H54 (cell line): Measurements from ENCODE around the gene ZBTB20.

ENCODE experiments used
- DNase-seq: peaks from one replicate; pipeline ENCODE4 v3.0.0; 2011; ENCODE audit warnings: low spot score, mixed read lengths; ENCODE audit not compliant: insufficient read length
- FAIRE-seq: peaks from 3 replicates; lab custom pipeline; 2011; peaks lifted over from hg19 to GRCh38; lab: Jason Lieb, UNC
- POLR2A ChIP-seq: IDR thresholded peaks from 2 replicates; pipeline ENCODE4 v1.6.1; 2011; ENCODE audit warnings: low read depth, mild to moderate bottlenecking, low read length

Gene ZBTB20

GRCh38 chr3:114308830-114309229, 838.3 kb downstream of the ZBTB20 start:
- no peak for TF ChIP-seq POLR2A
- DNase-seq (no peak), FAIRE-seq (no peak)

- no peak for TF ChIP-seq POLR2A
- DNase-seq = no peak
- no peak for FAIRE-seq
Observed at GRCh38 chr3:114308377-114308776, 838.7 kb downstream of the ZBTB20 start.

GRCh38 chr3:114307832-114308231, 839.3 kb downstream of the ZBTB20 start:
- no peak for DNase-seq
- no peak for TF ChIP-seq POLR2A
- FAIRE-seq = no peak

- DNase-seq = no peak
- FAIRE-seq = no peak
- TF ChIP-seq POLR2A = no peak
Observed at GRCh38 chr3:114307222-114307830, 839.8 kb downstream of the ZBTB20 start.

GRCh38 chr3:114299941-114300624, 847.0 kb downstream of the ZBTB20 start:
- FAIRE-seq (no peak), DNase-seq (no peak)
- no peak for TF ChIP-seq POLR2A

- TF ChIP-seq POLR2A = no peak
- DNase-seq = peak; percentile 37
- no peak for FAIRE-seq
Observed at GRCh38 chr3:114299421-114299820, 847.7 kb downstream of the ZBTB20 start.

- TF ChIP-seq POLR2A = no peak
- FAIRE-seq = no peak
- no peak for DNase-seq
Observed at GRCh38 chr3:114295946-114296345, 851.1 kb downstream of the ZBTB20 start.

- DNase-seq = no peak
- TF ChIP-seq POLR2A = no peak
- FAIRE-seq = no peak
Observed at GRCh38 chr3:114294940-114295480, 852.1 kb downstream of the ZBTB20 start.

GRCh38 chr3:114293838-114294535, 853.1 kb downstream of the ZBTB20 start, which contains the start of gene TIGIT:
TIGIT (plus strand) TSS chr3:114294028; CDS start chr3:114294062, 34 bp downstream.
- DNase-seq (no peak), FAIRE-seq (no peak)
- TF ChIP-seq POLR2A = no peak

- FAIRE-seq = peak; percentile 53
- no peak for TF ChIP-seq POLR2A
- DNase-seq = peak; percentile 66
Observed at GRCh38 chr3:114290911-114291901, 855.9 kb downstream of the ZBTB20 start.

- no peak for DNase-seq
- no peak for FAIRE-seq
Observed at GRCh38 chr3:114286266-114286665, 860.8 kb downstream of the ZBTB20 start.

GRCh38 chr3:114285648-114286230, 861.3 kb downstream of the ZBTB20 start:
- TF ChIP-seq POLR2A = no peak
- DNase-seq = no peak
- no peak for FAIRE-seq

More at GRCh38 chr3:114286266-114286665, 860.8 kb downstream of the ZBTB20 start:
- no peak for TF ChIP-seq POLR2A
